Testis (tissue), 2 donors: ENCODE data around the gene LCE2D.

Experiments
- POLR2A ChIP-seq: fragments of 450-650 bp; IDR thresholded peaks from one replicate; pipeline ENCODE4 v1.6.1; 2017; ENCODE audit warnings: antibody characterized with exemption, mild to moderate bottlenecking, moderate library complexity
- TF ChIP-seq, protein P1 (sequence below), 3 experiments: fragments of 450-650 bp in 2 of 3; fragments of 200-600 bp in 1 of 3; sonication (generic) in 1 of 3; IDR thresholded peaks; one replicate each; pipeline ENCODE4 v1.5.1; 2016 to 2019; ENCODE audit warnings: antibody characterized with exemption in 3 of 3, mild to moderate bottlenecking in 2 of 3, moderate library complexity in 1 of 3

DNA sequence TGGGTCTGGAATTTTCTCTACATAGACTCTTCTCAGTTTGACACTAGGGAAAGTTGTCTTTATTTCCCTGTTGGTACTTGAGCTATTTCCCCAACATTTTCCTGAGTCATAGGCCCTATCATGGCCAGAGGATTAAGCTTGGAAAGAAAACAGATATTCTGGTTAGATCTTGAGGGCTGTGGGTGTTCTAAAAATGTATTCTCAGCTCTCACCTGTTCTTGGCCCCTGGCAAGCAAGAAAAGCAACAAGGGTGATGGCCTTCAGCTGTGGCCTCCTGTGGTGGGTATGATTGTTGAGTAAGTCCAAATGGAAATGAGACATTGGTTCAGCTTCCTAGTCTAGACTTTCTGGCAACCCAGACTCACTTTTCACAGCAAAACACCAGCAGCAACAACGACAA is 22.8 kb upstream of the LCE2D start:
- TF ChIP-seq, protein P1, sequence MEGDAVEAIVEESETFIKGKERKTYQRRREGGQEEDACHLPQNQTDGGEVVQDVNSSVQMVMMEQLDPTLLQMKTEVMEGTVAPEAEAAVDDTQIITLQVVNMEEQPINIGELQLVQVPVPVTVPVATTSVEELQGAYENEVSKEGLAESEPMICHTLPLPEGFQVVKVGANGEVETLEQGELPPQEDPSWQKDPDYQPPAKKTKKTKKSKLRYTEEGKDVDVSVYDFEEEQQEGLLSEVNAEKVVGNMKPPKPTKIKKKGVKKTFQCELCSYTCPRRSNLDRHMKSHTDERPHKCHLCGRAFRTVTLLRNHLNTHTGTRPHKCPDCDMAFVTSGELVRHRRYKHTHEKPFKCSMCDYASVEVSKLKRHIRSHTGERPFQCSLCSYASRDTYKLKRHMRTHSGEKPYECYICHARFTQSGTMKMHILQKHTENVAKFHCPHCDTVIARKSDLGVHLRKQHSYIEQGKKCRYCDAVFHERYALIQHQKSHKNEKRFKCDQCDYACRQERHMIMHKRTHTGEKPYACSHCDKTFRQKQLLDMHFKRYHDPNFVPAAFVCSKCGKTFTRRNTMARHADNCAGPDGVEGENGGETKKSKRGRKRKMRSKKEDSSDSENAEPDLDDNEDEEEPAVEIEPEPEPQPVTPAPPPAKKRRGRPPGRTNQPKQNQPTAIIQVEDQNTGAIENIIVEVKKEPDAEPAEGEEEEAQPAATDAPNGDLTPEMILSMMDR (IDR thresholded peaks at IDR 0.05) = no peak
- TF ChIP-seq POLR2A = no peak
